NCI-H1105 treated with DMSO at 0.1 percent for 48 hours (cell line): Measurements from ENCODE around the gene C1QTNF6.

Experiments
- DNase-seq: peaks from one replicate; lab custom pipeline; 2025; lab: John Stamatoyannopoulos, UW

C1QTNF6 gene

DNA sequence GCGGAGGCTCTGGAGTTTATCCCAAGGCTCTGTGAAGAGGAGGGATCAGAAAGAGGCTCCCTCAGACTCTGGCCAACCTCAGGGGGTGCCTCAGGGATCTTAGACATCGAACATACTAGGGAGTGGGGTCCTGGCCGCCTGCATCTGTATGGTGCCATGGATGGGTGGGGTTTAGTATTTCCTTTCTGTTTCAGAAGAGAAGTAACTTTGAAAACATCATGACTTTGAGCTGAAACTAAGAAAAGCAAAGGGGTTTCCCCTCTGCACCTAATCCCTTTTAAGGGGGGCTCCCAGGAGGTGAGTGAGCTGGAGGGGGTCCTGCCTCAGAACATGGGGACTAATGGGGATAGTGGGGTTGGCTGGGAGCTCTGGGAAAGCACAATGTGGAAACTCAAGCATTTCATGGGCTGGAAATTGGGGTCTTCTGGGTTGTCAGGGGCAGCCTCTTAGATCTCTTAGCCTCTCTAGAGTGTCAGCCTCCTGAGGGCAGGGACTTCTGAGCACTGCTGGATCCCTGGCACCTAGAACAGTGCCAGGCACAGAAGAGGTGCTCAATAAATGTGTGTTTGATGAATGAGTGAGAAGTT lies 36.0 kb upstream of the C1QTNF6 start:
- DNase-seq = no peak

GRCh38 chr22:37222440-37222971 lies 34.5 kb upstream of the C1QTNF6 start:
- no peak for DNase-seq

GRCh38 chr22:37221424-37222333 lies 33.6 kb upstream of the C1QTNF6 start:
- DNase-seq = no peak

- no peak for DNase-seq
Observed at GRCh38 chr22:37220543-37220981, 32.5 kb upstream of the C1QTNF6 start.

- no peak for DNase-seq
Observed at GRCh38 chr22:37219533-37219932, 31.5 kb upstream of the C1QTNF6 start.

DNA sequence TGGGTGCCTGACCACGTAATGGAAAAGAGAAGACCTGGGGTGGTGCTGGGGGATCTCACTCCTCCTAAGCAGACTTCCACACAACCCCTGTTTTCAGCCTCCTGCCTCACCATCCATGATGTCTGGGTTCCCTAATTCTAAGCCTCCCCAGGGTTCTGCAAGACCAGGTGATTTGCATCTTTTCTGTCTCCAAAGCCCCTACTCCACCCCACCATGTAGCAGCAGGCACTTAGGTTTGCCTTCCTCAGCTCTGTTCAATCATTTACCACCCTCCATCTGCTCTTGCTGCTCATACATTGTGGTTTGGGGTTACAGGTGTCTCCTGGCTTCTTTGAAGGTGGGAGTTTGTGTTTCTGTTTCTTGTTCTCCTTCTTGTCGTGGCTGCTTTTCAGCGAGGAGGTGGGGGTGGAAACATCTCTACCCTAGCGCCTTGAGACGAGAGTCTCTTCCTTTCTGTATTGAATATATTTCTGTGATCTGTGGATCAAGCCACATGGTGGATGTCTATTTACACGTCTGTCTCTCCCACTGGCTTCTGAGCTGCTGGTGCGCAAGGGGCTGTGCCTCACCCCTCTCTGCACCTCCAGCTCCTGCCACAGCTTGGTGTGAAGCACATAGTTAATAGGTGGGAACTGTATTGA lies 30.8 kb upstream of the C1QTNF6 start:
- no peak for DNase-seq

- no peak for DNase-seq
Observed at GRCh38 chr22:37218399-37218770, 30.3 kb upstream of the C1QTNF6 start.

GRCh38 chr22:37215890-37216289 lies 27.8 kb upstream of the C1QTNF6 start:
- no peak for DNase-seq

DNA sequence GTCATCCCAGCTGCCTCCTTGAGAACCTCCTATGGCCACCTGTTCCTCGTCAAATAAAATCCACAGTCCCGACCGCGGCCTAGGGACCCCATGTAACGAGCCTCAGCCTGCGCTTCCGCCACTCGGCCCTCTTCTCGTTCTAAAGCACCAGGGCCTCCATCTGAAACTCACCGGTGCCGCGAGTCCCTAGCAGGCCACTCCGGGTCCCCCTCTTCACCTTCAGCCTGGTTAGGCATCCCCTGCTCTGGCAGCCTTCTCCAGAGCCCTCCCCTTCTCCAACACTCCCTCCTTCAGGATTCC lies 26.6 kb upstream of the C1QTNF6 start:
- DNase-seq = no peak

- no peak for DNase-seq
Observed at GRCh38 chr22:37213941-37214730, 26.1 kb upstream of the C1QTNF6 start.

DNA sequence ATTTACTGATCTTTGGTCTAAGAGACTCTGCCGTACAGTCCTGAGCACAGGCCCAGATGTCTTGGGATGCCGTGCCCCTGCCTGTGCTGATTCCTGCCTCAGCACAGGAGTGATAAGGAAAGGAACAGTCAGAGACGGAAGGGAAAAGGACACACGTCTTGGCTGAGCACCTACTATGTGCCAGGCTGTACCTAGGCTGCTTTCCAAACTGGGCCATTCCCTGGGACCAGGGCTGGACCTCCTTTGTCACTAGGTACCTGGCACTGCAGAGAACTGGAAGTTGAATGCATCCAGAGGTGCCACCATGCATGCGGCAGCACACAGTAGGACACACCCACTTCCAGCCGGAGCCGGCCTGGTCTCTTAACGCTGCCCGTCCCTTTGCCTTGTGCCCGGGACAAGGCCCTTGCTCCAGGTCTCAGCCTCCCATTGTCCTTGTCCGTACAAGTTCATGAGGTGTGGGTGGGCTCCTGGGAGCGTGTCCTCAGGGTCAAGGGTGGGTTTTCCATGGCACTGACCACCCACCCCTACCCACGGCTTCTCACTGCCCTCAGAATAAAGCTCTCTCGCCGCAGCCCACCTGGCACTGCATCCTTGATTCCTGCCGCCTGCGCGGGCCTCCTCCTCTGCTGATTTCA lies 25.3 kb upstream of the C1QTNF6 start:
- DNase-seq = no peak

DNA sequence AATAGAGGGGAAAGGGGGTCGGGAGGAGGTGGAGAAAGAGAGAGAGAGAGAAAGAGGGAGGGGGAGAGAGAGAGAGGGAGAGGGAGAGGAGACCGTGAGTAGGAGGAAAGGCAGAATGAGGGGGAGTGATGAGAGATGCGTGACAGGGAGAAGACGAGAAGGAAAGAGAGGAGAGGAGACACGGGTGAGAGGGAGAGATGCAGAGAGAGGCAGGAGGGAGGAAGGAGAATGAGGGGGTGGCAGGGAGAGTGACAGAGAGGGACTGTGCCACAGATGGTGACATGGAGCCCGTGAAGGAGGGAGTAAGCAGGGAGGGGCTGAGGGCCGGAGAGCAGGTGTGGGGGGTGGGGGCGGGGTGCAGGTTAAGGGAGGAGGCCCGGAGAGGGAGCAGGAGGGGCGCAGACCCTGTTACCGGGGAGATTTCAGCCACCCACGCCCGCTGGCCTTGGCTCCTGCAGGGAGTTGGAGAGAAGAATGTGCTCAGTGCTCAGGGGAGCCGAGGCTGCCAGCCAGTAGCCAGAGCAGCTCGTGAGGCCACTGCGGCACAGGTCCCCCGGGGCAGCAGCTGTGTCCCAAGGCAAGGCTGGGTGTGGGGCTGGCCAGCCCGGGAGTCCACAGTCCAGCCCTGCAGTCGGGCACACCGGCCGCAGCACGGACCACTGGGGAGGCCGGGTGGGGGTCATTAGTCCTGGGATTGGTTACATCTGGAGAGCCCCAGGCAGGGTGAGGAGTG lies 24.3 kb upstream of the C1QTNF6 start, which contains the start of gene SSTR3:
TSS of gene SSTR3 (minus strand) at position 304 of the 733 bp plus-strand sequence. CDS start 4,674 bp downstream, outside the sequence.
- DNase-seq = peak; percentile 23

GRCh38 chr22:37211866-37212173 lies 23.8 kb upstream of the C1QTNF6 start:
- DNase-seq = no peak

- no peak for DNase-seq
Observed at GRCh38 chr22:37211075-37211865, 23.2 kb upstream of the C1QTNF6 start.

- no peak for DNase-seq
Observed at GRCh38 chr22:37210041-37210803, 22.2 kb upstream of the C1QTNF6 start.

GRCh38 chr22:37209140-37209845 lies 21.2 kb upstream of the C1QTNF6 start:
- DNase-seq = no peak

- DNase-seq = no peak
Observed at GRCh38 chr22:37208401-37209139, 20.5 kb upstream of the C1QTNF6 start.

- no peak for DNase-seq
Observed at GRCh38 chr22:37207981-37208380, 19.9 kb upstream of the C1QTNF6 start.
